ENCODE data around the gene LSP1. TPM values are rescaled to one million over a fixed set of nuclear protein-coding genes. Genes with fewer than 3 reads are reported as not detected.

LSP1 gene
- total and polyA plus RNA-seq, 2 of the 4 experiments (the other 2 are of a cell fraction) = not detected

GRCh38 chr11:1923201-1923956 is 70.5 kb downstream of the LSP1 start:
- intact Hi-C loops (cut with micrococcal nuclease) = no loop called here
- no peaks in the 10 kb centered on the region for H3K9me3 ChIP-seq (ENCODE audit: control insufficient read depth, insufficient read depth, low read length)
- CTCF ChIA-PET = no interaction called here
- WGBS, 2 experiments (ENCODE audit: extremely low coverage in 2 of 2, insufficient read length in 1 of 2) = 70% methylated on average over 9 of the region's 22 CpGs; no CpG with 5 or more reads in 1 of the 2 experiments
- H2BK5ac ChIP-seq (ENCODE audit: low read depth, low read length, poor library complexity, severe bottlenecking) = no peak overlapping the region
- BruUV-seq (replicated peaks) = no TSS peak
- H3K9ac ChIP-seq (ENCODE audit: low read depth, low read length) = no peak overlapping the region
- no peaks in the 10 kb centered on the region for H4K20me1 ChIP-seq (ENCODE audit: insufficient read depth, low read length)
- H3K79me1 ChIP-seq (ENCODE audit: low read depth in 1 of 2, low read length in 2 of 2) = no peaks in the 10 kb centered on the region
- H3K9me1 ChIP-seq (ENCODE audit: insufficient read depth, low read length) = no peaks in the 10 kb centered on the region
- no peak overlapping the region for H2BK20ac ChIP-seq (ENCODE audit: low read depth, low read length)
- TF ChIP-seq MAFK (IDR thresholded peaks at IDR 0.05; ENCODE audit: low read depth, low read length) = no peak
- H3K36me3 ChIP-seq (ENCODE audit: control insufficient read depth, insufficient read depth, low read length) = no peaks in the 10 kb centered on the region
- H3K18ac ChIP-seq (ENCODE audit: low read depth, low read length) = no peak overlapping the region
- H3K4me1 ChIP-seq (ENCODE audit: control insufficient read depth, insufficient read depth, low read length) = no peaks in the 10 kb centered on the region
- no peak overlapping the region for H3K14ac ChIP-seq (replicated peaks; ENCODE audit: low read depth, low read length)
- H3K27ac ChIP-seq (ENCODE audit: insufficient read depth, low read length) = no peak overlapping the region
- no peak overlapping the region for H2AK9ac ChIP-seq (replicated peaks; ENCODE audit: low read depth, low read length, poor library complexity)
- H3K27me3 ChIP-seq (ENCODE audit: control insufficient read depth, insufficient read depth, low read length) = peaks cover 12% of the 10 kb centered on the region
- no peak overlapping the region for H3K4ac ChIP-seq (ENCODE audit: low read depth, low read length)
- H4K91ac ChIP-seq (ENCODE audit: insufficient read depth, low read depth, low read length) = no peak overlapping the region
- H2BK120ac ChIP-seq (ENCODE audit: low read depth, low read length) = no peak overlapping the region
- H4K5ac ChIP-seq (ENCODE audit: low read depth, low read length) = no peak overlapping the region
- in situ Hi-C loops (cut with MboI; ENCODE audit: low sequenced_read_pairs) = no loop called here
- H3K23ac ChIP-seq (ENCODE audit: low read depth, low read length) = no peak overlapping the region
- POLR2A ChIA-PET (ENCODE audit: unreplicated experiment) = no interaction called here
- ATAC-seq (ENCODE audit: low read depth) (no peak), DNase-seq (no peak)
- no peak overlapping the region for H2AK5ac ChIP-seq (ENCODE audit: low read depth, low read length)
- dilution Hi-C loops (cut with HindIII; ENCODE audit: low sequenced_read_pairs, unreplicated experiment) = no loop called here
- no peak overlapping the region for H2BK15ac ChIP-seq (ENCODE audit: low read depth, low read length)
- H3K4me3 ChIP-seq (ENCODE audit: insufficient read depth, low read depth, low read length) = no peak overlapping the region
- H3K4me2 ChIP-seq (ENCODE audit: low read depth, low read length) = no peak overlapping the region
- no peak overlapping the region for H2AFZ ChIP-seq (replicated peaks; ENCODE audit: low read length, poor library complexity)
- no peak overlapping the region for H3K56ac ChIP-seq (ENCODE audit: extremely low read depth, insufficient read depth, low read length)
- no peak overlapping the region for H4K8ac ChIP-seq (ENCODE audit: low read depth in 2 of 2, low read length in 2 of 2)
